SK-N-SH (cell line): ENCODE data around the gene EMILIN2. TPM values are rescaled to one million over a fixed set of nuclear protein-coding genes. Genes with fewer than 3 reads are reported as not detected.

Source experiments
- CTCF ChIA-PET: fragments of 300-600, 350-600 bp; formaldehyde crosslinking; extraction: SDS; loops from one replicate; lab custom pipeline; 2021; lab: Yijun Ruan, JAX
- POLR2A ChIA-PET: fragments of 350-600 bp; sonication (Branson Sonifier 250); formaldehyde crosslinking; extraction: SDS; loops from one replicate; lab custom pipeline; 2020; ENCODE audit warnings: antibody characterized with exemption, inconsistent platforms; lab: Yijun Ruan, JAX
- DNase-seq: peaks from one replicate; pipeline ENCODE4 v3.0.0; 2012
- H2AFZ ChIP-seq: fragments of 200-600 bp; sonication (generic); 2 replicates; pipeline ENCODE4 v1.8.1; 2016; ENCODE audit warnings: antibody characterized with exemption, mild to moderate bottlenecking, low read depth
- H3F3A ChIP-seq: fragments of 200-600 bp; sonication (generic); replicated peaks from 2 replicates; pipeline ENCODE3; 2016; ENCODE audit warnings: antibody characterized with exemption, mild to moderate bottlenecking; ENCODE audit not compliant: insufficient read depth
- H3K27ac ChIP-seq, 2 experiments: fragments of 200-500 bp in 1 of 2; fragments of 200-600 bp in 1 of 2; sonication (Bioruptor generic) in 1 of 2; sonication (generic), shearing (Covaris generic) in 1 of 2; 2 replicates each; pipeline versions ENCODE4 v1.5.1 to v1.6.1; 2014 to 2016; ENCODE audit warnings: low read depth in 2 of 2, inconsistent platforms in 1 of 2, low read length in 1 of 2, mild to moderate bottlenecking in 1 of 2, mixed read lengths in 1 of 2
- H3K27me3 ChIP-seq: fragments of 200-600 bp; sonication (generic), shearing (Covaris generic); 2 replicates; pipeline ENCODE4 v1.6.1; 2016; ENCODE audit warnings: mixed run types; ENCODE audit not compliant: insufficient read depth
- H3K36me3 ChIP-seq, 2 experiments: fragments of 200-500 bp in 1 of 2; fragments of 200-600 bp in 1 of 2; sonication (Bioruptor generic) in 1 of 2; sonication (generic) in 1 of 2; replicated peaks in 1 of 2; 2 replicates each; pipeline versions ENCODE3 to v1.5.1; 2014 to 2016; ENCODE audit warnings: low read length in 1 of 2, mild to moderate bottlenecking in 1 of 2; ENCODE audit not compliant: insufficient read depth in 2 of 2, control insufficient read depth in 1 of 2
- H3K4me1 ChIP-seq, 2 experiments: fragments of 200-500 bp in 1 of 2; fragments of 200-600 bp in 1 of 2; sonication (Bioruptor generic) in 1 of 2; sonication (generic), shearing (Covaris generic) in 1 of 2; 2 replicates each; pipeline versions ENCODE4 v1.5.1 to v1.6.1; 2014 to 2016; ENCODE audit warnings: low read depth in 1 of 2, low read length in 1 of 2, mixed run types in 1 of 2; ENCODE audit not compliant: insufficient read depth in 2 of 2, control insufficient read depth in 1 of 2
- H3K4me2 ChIP-seq: fragments of 200-600 bp; sonication (generic), shearing (Covaris generic); 2 replicates; pipeline ENCODE4 v1.6.1; 2017; ENCODE audit warnings: mixed run types
- H3K4me3 ChIP-seq, 2 experiments: fragments of 200-500 bp in 1 of 2; fragments of 200-600 bp in 1 of 2; sonication (Bioruptor generic) in 1 of 2; sonication (generic), shearing (Covaris generic) in 1 of 2; 2 replicates each; pipeline versions ENCODE4 v1.5.1 to v1.8.1; 2014 to 2016; ENCODE audit warnings: low read depth in 2 of 2, inconsistent platforms in 1 of 2, low read length in 1 of 2, mild to moderate bottlenecking in 1 of 2, mixed read lengths in 1 of 2, moderate library complexity in 1 of 2
- H3K79me2 ChIP-seq: fragments of 200-600 bp; sonication (generic); 2 replicates; pipeline ENCODE4 v1.8.1; 2017; ENCODE audit warnings: mild to moderate bottlenecking; ENCODE audit not compliant: insufficient read depth
- H3K9ac ChIP-seq: fragments of 200-600 bp; sonication (generic); 2 replicates; pipeline ENCODE4 v1.6.1; 2017; ENCODE audit warnings: mixed run types
- H3K9me2 ChIP-seq: fragments of 200-600 bp; sonication (generic); 2 replicates; pipeline ENCODE4 v1.6.1; 2017; ENCODE audit warnings: mixed run types
- H3K9me3 ChIP-seq: fragments of 200-600 bp; sonication (generic); 2 replicates; pipeline ENCODE4 v1.6.1; 2017; ENCODE audit warnings: mixed run types, mild to moderate bottlenecking, moderate library complexity
- H4K20me1 ChIP-seq: fragments of 200-600 bp; sonication (generic); 2 replicates; pipeline ENCODE4 v1.6.1; 2017; ENCODE audit warnings: mild to moderate bottlenecking, mixed run types; ENCODE audit not compliant: insufficient read depth
- EP300 ChIP-seq, 2 experiments: IDR thresholded peaks; 2 replicates each; pipeline versions ENCODE4 v1.4.0 to v1.6.1; 2012; ENCODE audit warnings: borderline replicate concordance in 1 of 2, low read depth in 1 of 2, low read length in 1 of 2
- FOSL2 ChIP-seq: IDR thresholded peaks from 2 replicates; pipeline ENCODE4 v1.4.0; 2012; ENCODE audit warnings: low read depth, mild to moderate bottlenecking, moderate library complexity, borderline replicate concordance
- FOXM1 ChIP-seq: IDR thresholded peaks from 2 replicates; pipeline ENCODE4 v1.4.0; 2012; ENCODE audit warnings: low read depth, mild to moderate bottlenecking
- MEF2A ChIP-seq: IDR thresholded peaks from 2 replicates; pipeline ENCODE4 v1.4.0; 2012; ENCODE audit warnings: low read depth, borderline replicate concordance
- MXI1 ChIP-seq: IDR thresholded peaks from 2 replicates; pipeline ENCODE4 v1.6.1; 2012; ENCODE audit warnings: mild to moderate bottlenecking, low read depth, low read length, improper control_type of control experiment
- PBX3 ChIP-seq: IDR thresholded peaks from 2 replicates; pipeline ENCODE4; 2012
- POLR2AphosphoS5 ChIP-seq: IDR thresholded peaks from 2 replicates; pipeline ENCODE4 v1.6.1; 2012; ENCODE audit warnings: low read depth, low read length
- RCOR1 ChIP-seq: fragments of 150-350 bp; IDR thresholded peaks from 2 replicates; pipeline ENCODE4 v1.6.1; 2017; ENCODE audit warnings: antibody characterized with exemption, low read length
- REST ChIP-seq: IDR thresholded peaks from 2 replicates; pipeline ENCODE4 v1.6.1; 2012; ENCODE audit warnings: mild to moderate bottlenecking, low read depth, low read length, moderate library complexity
- RFX5 ChIP-seq: IDR thresholded peaks from 2 replicates; pipeline ENCODE4 v1.6.1; 2012; ENCODE audit warnings: mild to moderate bottlenecking, improper control_type of control experiment, low read length
- TEAD4 ChIP-seq: IDR thresholded peaks from 2 replicates; pipeline ENCODE4 v1.4.0; 2012; ENCODE audit warnings: mild to moderate bottlenecking, borderline replicate concordance; ENCODE audit not compliant: insufficient read depth
- USF1 ChIP-seq: IDR thresholded peaks from 2 replicates; pipeline ENCODE4 v1.4.0; 2012; ENCODE audit warnings: low read depth, borderline replicate concordance
- USF2 ChIP-seq: fragments of 150-350 bp; IDR thresholded peaks from 2 replicates; pipeline ENCODE4 v1.6.1; 2017; ENCODE audit warnings: antibody characterized with exemption, low read length, low read depth, borderline replicate concordance
- YY1 ChIP-seq: IDR thresholded peaks from 2 replicates; pipeline ENCODE4 v1.4.0; 2012; ENCODE audit warnings: low read depth, mild to moderate bottlenecking
- ZBTB33 ChIP-seq: IDR thresholded peaks from 2 replicates; pipeline ENCODE4 v1.4.0; 2012; ENCODE audit warnings: low read depth, borderline replicate concordance
- WGBS: methylation state at CpG from one replicate; pipeline ENCODE4 v1.1.6; 2017; ENCODE audit warnings: low lambda C conversion rate; 5-methylcytosine and 5-hydroxymethylcytosine counted together
- polyA plus RNA-seq, 3 experiments: library from polyadenylated mRNA; depleted of rRNA; stranded (reverse); fragments of >200 nt; gene quantifications; 2 replicates each; pipeline ENCODE4 v1.2.3, GENCODE V29; 2012

EMILIN2 gene
- polyA plus RNA-seq, 1 of the 3 experiments (the other 2 are of a cell fraction), result 1.4 TPM

- Histone ChIP-seq H3K4me2 (no peak overlapping the region), H3K4me3 (no peak overlapping the region), H3K27me3 (no peaks in the 10 kb centered on the region; the same call in 1 of the 2 replicates), H3K9ac (no peak overlapping the region), H3F3A (no peaks in the 10 kb centered on the region), H3K27ac (no peak overlapping the region), H3K9me2 (no peaks in the 10 kb centered on the region), H3K36me3 (no peaks in the 10 kb centered on the region), H3K9me3 (no peaks in the 10 kb centered on the region), H3K4me1 (no peaks in the 10 kb centered on the region), H3K79me2 (no peaks in the 10 kb centered on the region), H2AFZ (no peak overlapping the region), H4K20me1 (no peaks in the 10 kb centered on the region)
- POLR2A ChIA-PET, result no interaction called here
- WGBS, result 75% methylated on average over 5 of the region's 5 CpGs
- TF ChIP-seq TEAD4, result no peak
- no peak for TF ChIP-seq EP300 (IDR thresholded peaks at IDR 0.05; ENCODE audit: borderline replicate concordance in 1 of 2, low read depth in 1 of 2, low read length in 1 of 2)
- TF ChIP-seq FOSL2, result no peak
- no peak for TF ChIP-seq MXI1
- no peak for TF ChIP-seq REST
- no peak for TF ChIP-seq PBX3
- no peak for TF ChIP-seq MEF2A
- no peak for TF ChIP-seq RCOR1
- no peak for TF ChIP-seq ZBTB33
- no peak for TF ChIP-seq USF2
- no peak for TF ChIP-seq FOXM1
- TF ChIP-seq POLR2AphosphoS5, result no peak
- no peak for TF ChIP-seq YY1
- TF ChIP-seq RFX5, result no peak
- no peak for TF ChIP-seq USF1
- no peak for DNase-seq
- CTCF ChIA-PET, result no interaction called here
These were observed 21.9 kb upstream of the EMILIN2 start for GRCh38 chr18:2824865-2825264.
